K562 (cell line): Measurements from ENCODE around the gene TICAM1. TPM values are rescaled to one million over a fixed set of nuclear protein-coding genes. Genes with fewer than 3 reads are reported as not detected.
A peak's percentile ranks its signal among the peaks of the same experiment; 100 is the strongest.

Source experiments
- CREBBP ChIP-seq: IDR thresholded peaks from one replicate; pipeline ENCODE4 v1.6.1; 2012; ENCODE audit warnings: low read depth, mild to moderate bottlenecking, control low read depth, inconsistent platforms, low read length
- FOSL1 ChIP-seq: fragments of 200-800 bp; sonication (Bioruptor generic); conservative IDR thresholded peaks from 2 replicates; pipeline ENCODE4 v1.6.1; 2016; ENCODE audit warnings: missing genetic modification characterization, missing compliant biosample characterization
- GTF2A2 ChIP-seq: IDR thresholded peaks from 2 replicates; pipeline ENCODE4 v1.6.1; 2016; ENCODE audit warnings: mild to moderate bottlenecking, missing genetic modification characterization, missing compliant biosample characterization
- KLF1 ChIP-seq: fragments of 450-650 bp; IDR thresholded peaks from 2 replicates; pipeline ENCODE4 v1.6.1; 2016; ENCODE audit warnings: missing genetic modification characterization, missing compliant biosample characterization
- MAZ ChIP-seq, 2 experiments: fragments of 450-650 bp in 1 of 2; sonication (generic) in 1 of 2; formaldehyde crosslinking; IDR thresholded peaks in 1 of 2; conservative IDR thresholded peaks in 1 of 2; 2 replicates each; pipeline versions ENCODE4 v1.4.0 to v1.5.0; 2020; ENCODE audit warnings: mild to moderate bottlenecking in 1 of 2, missing genetic modification reagents in 1 of 2
- NFIC ChIP-seq: fragments of 450-650 bp; IDR thresholded peaks from 2 replicates; pipeline ENCODE4 v1.6.1; 2017; ENCODE audit warnings: mild to moderate bottlenecking, inconsistent platforms
- POLR2G ChIP-seq: fragments of 200-400 bp; formaldehyde crosslinking; IDR thresholded peaks from 2 replicates; pipeline ENCODE4 v1.6.1; 2017; ENCODE audit warnings: low read depth, mild to moderate bottlenecking, antibody characterized with exemption, low read length, moderate library complexity
- STAT5B ChIP-seq: fragments of 250-450 bp; sonication (Bioruptor Pico); IDR thresholded peaks from 2 replicates; pipeline ENCODE4 v1.8.0; 2021; ENCODE audit warnings: mild to moderate bottlenecking, inconsistent platforms
- ZNF263 ChIP-seq: sonication (generic); formaldehyde crosslinking; IDR thresholded peaks from 2 replicates; pipeline ENCODE4 v1.8.0; 2022; ENCODE audit warnings: mild to moderate bottlenecking, missing genetic modification reagents, borderline replicate concordance
- ZNF274 ChIP-seq: IDR thresholded peaks from 2 replicates; pipeline ENCODE4 v1.6.1; 2011; ENCODE audit warnings: low read depth, mild to moderate bottlenecking, low read length, moderate library complexity, borderline replicate concordance
- polyA plus RNA-seq, 8 experiments: library from polyadenylated mRNA; depleted of rRNA in 4 of 8; stranded (reverse) in 5 of 8; unstranded in 3 of 8; fragments of >200 nt; fragmentation: Nextera tagmentation in 2 of 8; fragmentation: Illumina TruSeq in 1 of 8; extraction: Ambion mirVana in 2 of 8; extraction: Trizol in 1 of 8; gene quantifications; 2 replicates each; pipeline versions ENCODE4 v1.2.1 to v1.2.3, GENCODE V29; 2011 to 2014; ENCODE audit warnings: inconsistent platforms in 1 of 8, missing spikeins in 1 of 8
- total RNA-seq, 7 experiments: library from RNA; depleted of rRNA in 6 of 7; stranded (reverse); fragments of >200 nt in 6 of 7; fragmentation: Illumina TruSeq in 2 of 7; extraction: Trizol in 2 of 7; gene quantifications; 2 replicates each; pipeline versions ENCODE4 v1.2.1 to v1.2.3, GENCODE V29; 2011 to 2021; ENCODE audit warnings: low replicate concordance in 1 of 7
- TF ChIP-seq, protein P1 (sequence below): fragments of 250-450 bp; sonication (Bioruptor Pico); IDR thresholded peaks from 2 replicates; pipeline ENCODE4 v1.9.0; 2021; ENCODE audit warnings: mild to moderate bottlenecking, inconsistent platforms
- TF ChIP-seq, protein P2 (sequence below): fragments of 250-450 bp; sonication (Bioruptor Pico); IDR thresholded peaks from 2 replicates; pipeline ENCODE4 v1.8.0; 2021; ENCODE audit warnings: moderate library complexity, mild to moderate bottlenecking, inconsistent platforms
- TF ChIP-seq, protein P3 (sequence below), 2 experiments: fragments of 450-650 bp; conservative IDR thresholded peaks; 2 replicates each; pipeline ENCODE4 v1.6.1; 2017; ENCODE audit warnings: mild to moderate bottlenecking in 2 of 2, moderate library complexity in 2 of 2

Gene TICAM1
- total and polyA plus RNA-seq, 9 of the 15 experiments (the other 6 are each of a cell fraction or from before 2014, with no cell fraction given) = 0.07 to 11.6 (median 1.5) TPM

- TF ChIP-seq STAT5B (CRISPR knock-in tag) (no peak), GTF2A2 (no peak), POLR2G (peak; percentile 87), MAZ (CRISPR knock-in tag; conservative IDR thresholded peaks at IDR 0.05 in 1 of 2, IDR thresholded peaks at IDR 0.05 in 1 of 2) (peak; percentile 69 to 82), ZNF263 (CRISPR knock-in tag) (peak; percentile 65; the same call in 1 of the 2 replicates), KLF1 (tag) (no peak), FOSL1 (tag) (0 out of 2 replicates have a peak, but pooled peaks have one; percentile 23), ZNF274 (no peak), NFIC (peak; percentile 36), CREBBP (no peak)
- TF ChIP-seq, protein P1, sequence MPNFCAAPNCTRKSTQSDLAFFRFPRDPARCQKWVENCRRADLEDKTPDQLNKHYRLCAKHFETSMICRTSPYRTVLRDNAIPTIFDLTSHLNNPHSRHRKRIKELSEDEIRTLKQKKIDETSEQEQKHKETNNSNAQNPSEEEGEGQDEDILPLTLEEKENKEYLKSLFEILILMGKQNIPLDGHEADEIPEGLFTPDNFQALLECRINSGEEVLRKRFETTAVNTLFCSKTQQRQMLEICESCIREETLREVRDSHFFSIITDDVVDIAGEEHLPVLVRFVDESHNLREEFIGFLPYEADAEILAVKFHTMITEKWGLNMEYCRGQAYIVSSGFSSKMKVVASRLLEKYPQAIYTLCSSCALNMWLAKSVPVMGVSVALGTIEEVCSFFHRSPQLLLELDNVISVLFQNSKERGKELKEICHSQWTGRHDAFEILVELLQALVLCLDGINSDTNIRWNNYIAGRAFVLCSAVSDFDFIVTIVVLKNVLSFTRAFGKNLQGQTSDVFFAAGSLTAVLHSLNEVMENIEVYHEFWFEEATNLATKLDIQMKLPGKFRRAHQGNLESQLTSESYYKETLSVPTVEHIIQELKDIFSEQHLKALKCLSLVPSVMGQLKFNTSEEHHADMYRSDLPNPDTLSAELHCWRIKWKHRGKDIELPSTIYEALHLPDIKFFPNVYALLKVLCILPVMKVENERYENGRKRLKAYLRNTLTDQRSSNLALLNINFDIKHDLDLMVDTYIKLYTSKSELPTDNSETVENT (CRISPR knock-in tag) = peak; percentile 77
- TF ChIP-seq, protein P2, sequence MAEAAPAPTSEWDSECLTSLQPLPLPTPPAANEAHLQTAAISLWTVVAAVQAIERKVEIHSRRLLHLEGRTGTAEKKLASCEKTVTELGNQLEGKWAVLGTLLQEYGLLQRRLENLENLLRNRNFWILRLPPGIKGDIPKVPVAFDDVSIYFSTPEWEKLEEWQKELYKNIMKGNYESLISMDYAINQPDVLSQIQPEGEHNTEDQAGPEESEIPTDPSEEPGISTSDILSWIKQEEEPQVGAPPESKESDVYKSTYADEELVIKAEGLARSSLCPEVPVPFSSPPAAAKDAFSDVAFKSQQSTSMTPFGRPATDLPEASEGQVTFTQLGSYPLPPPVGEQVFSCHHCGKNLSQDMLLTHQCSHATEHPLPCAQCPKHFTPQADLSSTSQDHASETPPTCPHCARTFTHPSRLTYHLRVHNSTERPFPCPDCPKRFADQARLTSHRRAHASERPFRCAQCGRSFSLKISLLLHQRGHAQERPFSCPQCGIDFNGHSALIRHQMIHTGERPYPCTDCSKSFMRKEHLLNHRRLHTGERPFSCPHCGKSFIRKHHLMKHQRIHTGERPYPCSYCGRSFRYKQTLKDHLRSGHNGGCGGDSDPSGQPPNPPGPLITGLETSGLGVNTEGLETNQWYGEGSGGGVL = no peak
- TF ChIP-seq, protein P3, sequence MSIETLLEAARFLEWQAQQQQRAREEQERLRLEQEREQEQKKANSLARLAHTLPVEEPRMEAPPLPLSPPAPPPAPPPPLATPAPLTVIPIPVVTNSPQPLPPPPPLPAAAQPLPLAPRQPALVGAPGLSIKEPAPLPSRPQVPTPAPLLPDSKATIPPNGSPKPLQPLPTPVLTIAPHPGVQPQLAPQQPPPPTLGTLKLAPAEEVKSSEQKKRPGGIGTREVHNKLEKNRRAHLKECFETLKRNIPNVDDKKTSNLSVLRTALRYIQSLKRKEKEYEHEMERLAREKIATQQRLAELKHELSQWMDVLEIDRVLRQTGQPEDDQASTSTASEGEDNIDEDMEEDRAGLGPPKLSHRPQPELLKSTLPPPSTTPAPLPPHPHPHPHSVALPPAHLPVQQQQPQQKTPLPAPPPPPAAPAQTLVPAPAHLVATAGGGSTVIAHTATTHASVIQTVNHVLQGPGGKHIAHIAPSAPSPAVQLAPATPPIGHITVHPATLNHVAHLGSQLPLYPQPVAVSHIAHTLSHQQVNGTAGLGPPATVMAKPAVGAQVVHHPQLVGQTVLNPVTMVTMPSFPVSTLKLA (conservative IDR thresholded peaks at IDR 0.05) = peak in 1 of 2 experiments; percentile 46; a peak in 3 of 4 replicates
Measured at GRCh38 chr19:4831304-4831978, at the start of gene TICAM1 (continued).
